ENCODE measurements around the gene SDF4. TPM values are rescaled to one million over a fixed set of nuclear protein-coding genes. Genes with fewer than 3 reads are reported as not detected.
A peak's percentile ranks its signal among the peaks of the same experiment; 100 is the strongest.

Gene SDF4
- total RNA-seq: 10 to 100 TPM; 68.3 to 99.4 (median 74.2) TPM
- 10 to 100 TPM; 74.0 to 96.6 TPM for polyA plus RNA-seq

GRCh38 chr1:1231400-1232207 is at the start of gene SDF4:
Gene SDF4, minus strand, starts transcription at chr1:1232001. Its CDS starts 3,229 bp downstream, at chr1:1228772.
- intact Hi-C loops (cut with DNase I): no loop called here
- peak within 1 kb of the TSS; percentile 91 to 100 (median 98) for H3K4me3 ChIP-seq
- H3K27me3 ChIP-seq: no peaks in the 10 kb centered on the region
- H3K27ac ChIP-seq: peak within 1 kb of the TSS; percentile 64 to 82 (median 80)
- DNase-seq (peak; percentile 96 to 99 (median 98)), FAIRE-seq (no peak), ATAC-seq (peak; percentile 97 to 98 (median 97))
- TF ChIP-seq, protein P1, sequence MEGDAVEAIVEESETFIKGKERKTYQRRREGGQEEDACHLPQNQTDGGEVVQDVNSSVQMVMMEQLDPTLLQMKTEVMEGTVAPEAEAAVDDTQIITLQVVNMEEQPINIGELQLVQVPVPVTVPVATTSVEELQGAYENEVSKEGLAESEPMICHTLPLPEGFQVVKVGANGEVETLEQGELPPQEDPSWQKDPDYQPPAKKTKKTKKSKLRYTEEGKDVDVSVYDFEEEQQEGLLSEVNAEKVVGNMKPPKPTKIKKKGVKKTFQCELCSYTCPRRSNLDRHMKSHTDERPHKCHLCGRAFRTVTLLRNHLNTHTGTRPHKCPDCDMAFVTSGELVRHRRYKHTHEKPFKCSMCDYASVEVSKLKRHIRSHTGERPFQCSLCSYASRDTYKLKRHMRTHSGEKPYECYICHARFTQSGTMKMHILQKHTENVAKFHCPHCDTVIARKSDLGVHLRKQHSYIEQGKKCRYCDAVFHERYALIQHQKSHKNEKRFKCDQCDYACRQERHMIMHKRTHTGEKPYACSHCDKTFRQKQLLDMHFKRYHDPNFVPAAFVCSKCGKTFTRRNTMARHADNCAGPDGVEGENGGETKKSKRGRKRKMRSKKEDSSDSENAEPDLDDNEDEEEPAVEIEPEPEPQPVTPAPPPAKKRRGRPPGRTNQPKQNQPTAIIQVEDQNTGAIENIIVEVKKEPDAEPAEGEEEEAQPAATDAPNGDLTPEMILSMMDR (IDR thresholded peaks at IDR 0.05): no peak
- peaks cover 0 to 11% (median 2%) of the 10 kb centered on the region in 3 donors for H3K36me3 ChIP-seq
- H3K4me1 ChIP-seq: peaks cover 0 to 22% (median 9%) of the 10 kb centered on the region in 3 donors
- WGBS, 2 donors: 0% methylated on average over 82 to 99 of the region's 99 CpGs
- H3K9me3 ChIP-seq: no peaks in the 10 kb centered on the region

GRCh38 chr1:1280782-1281481 is 49.1 kb upstream of the SDF4 start:
- TF ChIP-seq, protein P1 (IDR thresholded peaks at IDR 0.05): no peak
- H3K9me3 ChIP-seq: no peaks in the 10 kb centered on the region
- WGBS, 2 donors: 82 to 84% methylated on average over 21 of the region's 21 CpGs
- no peak overlapping the region for H3K4me3 ChIP-seq
- peaks cover 5 to 11% (median 10%) of the 10 kb centered on the region in 3 donors for H3K4me1 ChIP-seq
- ATAC-seq (peak in 1 of 4 donors; percentile 2), FAIRE-seq (no peak), DNase-seq (peak in 2 of 6 donors; percentile 33 to 80)
- intact Hi-C loops (cut with DNase I): loop anchor here in 1 of 3 donors (10.0 kb wide), 1 partner anchor 296 kb away; the partner anchor contains the start of gene PERM1
- H3K27me3 ChIP-seq: no peaks in the 10 kb centered on the region
- peak overlapping the region in 1 of 4 donors; percentile 61 for H3K27ac ChIP-seq
- H3K36me3 ChIP-seq: no peaks in the 10 kb centered on the region

DNA sequence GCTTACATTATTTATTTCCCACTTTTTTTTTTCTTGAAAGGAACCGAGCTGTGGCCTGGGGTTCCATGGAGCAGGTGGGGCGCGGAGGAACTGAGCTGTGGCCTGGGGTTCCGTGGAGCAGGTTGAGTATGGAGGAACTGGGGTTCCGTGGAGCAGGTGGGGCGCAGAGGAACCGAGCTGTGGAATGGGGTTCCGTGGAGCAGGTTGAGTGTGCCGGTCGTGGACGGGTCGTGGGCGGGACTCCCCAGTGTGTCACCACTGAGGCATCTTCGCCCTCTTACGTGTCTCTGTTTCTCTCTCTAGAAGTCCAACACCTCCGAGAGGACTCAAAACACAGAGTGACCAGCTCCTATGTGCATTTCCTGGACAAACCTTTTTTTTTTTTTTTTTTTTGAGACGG is 47.2 kb upstream of the SDF4 start:
- TF ChIP-seq, protein P1 (IDR thresholded peaks at IDR 0.05): no peak
- no peaks in the 10 kb centered on the region for H3K36me3 ChIP-seq
- intact Hi-C loops (cut with DNase I): no loop called here
- no peak overlapping the region for H3K4me3 ChIP-seq
- WGBS, 2 donors: 92 to 96% methylated on average over 16 to 17 of the region's 17 CpGs
- no peaks in the 10 kb centered on the region for H3K9me3 ChIP-seq
- no peak for DNase-seq
- FAIRE-seq: no peak
- no peak for ATAC-seq
- peaks cover 5 to 13% (median 11%) of the 10 kb centered on the region in 3 donors for H3K4me1 ChIP-seq
- no peak overlapping the region for H3K27ac ChIP-seq
- H3K27me3 ChIP-seq: no peaks in the 10 kb centered on the region

GRCh38 chr1:1278620-1279019 is 46.8 kb upstream of the SDF4 start:
- intact Hi-C loops (cut with DNase I): no loop called here
- no peak for FAIRE-seq
- whole genome bisulfite sequencing, 2 donors: 92 to 95% methylated on average over 13 of the region's 13 CpGs
- Histone ChIP-seq H3K4me1 (peaks cover 5 to 13% (median 11%) of the 10 kb centered on the region in 3 donors), H3K27me3 (no peaks in the 10 kb centered on the region), H3K4me3 (no peak overlapping the region), H3K9me3 (no peaks in the 10 kb centered on the region), H3K36me3 (no peaks in the 10 kb centered on the region), H3K27ac (no peak overlapping the region)
- TF ChIP-seq, protein P1 (IDR thresholded peaks at IDR 0.05): no peak
- no peak for DNase-seq
- ATAC-seq: no peak

All from pancreas (tissue), 10 donors.